IgD-negative memory B cell (primary cell): ENCODE results near the gene SUSD1. TPM values are rescaled to one million over a fixed set of nuclear protein-coding genes. Genes with fewer than 3 reads are reported as not detected.

Experiments used
- H3K27ac Mint-ChIP-seq, 3 donors: one replicate each; pipeline ENCODE4 v1.8.0; 2020 to 2022; ENCODE audit warnings: mild to moderate bottlenecking in 3 of 3, mixed read lengths in 3 of 3, moderate library complexity in 1 of 3
- H3K27me3 Mint-ChIP-seq: one replicate; pipeline ENCODE4 v1.8.0; 2021; ENCODE audit warnings: mixed read lengths
- H3K36me3 Mint-ChIP-seq: one replicate; pipeline ENCODE4 v1.8.0; 2020; ENCODE audit warnings: mild to moderate bottlenecking, mixed read lengths
- H3K4me1 Mint-ChIP-seq, 3 donors: one replicate each; pipeline ENCODE4 v1.8.0; 2020 to 2022; ENCODE audit warnings: mixed read lengths in 3 of 3, mild to moderate bottlenecking in 1 of 3
- H3K4me3 Mint-ChIP-seq, 4 donors: one replicate each; pipeline ENCODE4 v1.8.0; 2020 to 2022; ENCODE audit warnings: mild to moderate bottlenecking in 4 of 4, mixed read lengths in 4 of 4, moderate library complexity in 3 of 4
- H3K9me3 Mint-ChIP-seq, 3 donors: one replicate each; pipeline ENCODE4 v1.8.0; 2020 to 2021; ENCODE audit warnings: mixed read lengths in 3 of 3, mild to moderate bottlenecking in 1 of 3
- polyA plus RNA-seq: library from polyadenylated mRNA; unstranded; fragments of 300-500 nt; fragmentation: Illumina TruSeq; gene quantifications from one replicate; pipeline ENCODE4 v1.2.3, GENCODE V29; 2021

The SUSD1 gene
- polyA plus RNA-seq, 1 donor from 2014 or later = 3.4 TPM

DNA sequence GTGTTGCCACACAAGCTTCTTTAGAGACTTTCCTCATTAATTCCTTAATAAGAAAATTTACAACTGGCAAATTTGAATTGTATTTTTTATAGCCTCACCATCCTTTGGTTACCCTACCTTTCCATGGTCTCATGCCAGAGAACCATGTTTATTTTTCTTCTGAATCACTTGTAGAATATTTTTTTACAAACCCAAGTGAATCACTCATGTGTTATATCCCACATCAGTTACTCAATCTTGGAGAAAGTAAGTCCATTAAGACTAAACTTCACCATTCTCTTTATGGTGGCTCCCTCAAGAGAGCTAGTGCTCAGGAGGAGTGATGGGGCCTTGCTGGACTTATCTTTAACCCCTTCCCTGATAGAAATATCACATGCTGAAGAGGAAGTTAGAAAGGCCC is 128.9 kb downstream of the SUSD1 start:
- Mint-ChIP-seq H3K9me3 (peaks cover 0 to 9% (median 1%) of the 10 kb centered on the region in 3 donors), H3K27me3 (peaks cover 2% of the 10 kb centered on the region), H3K27ac (no peak overlapping the region), H3K4me3 (peak overlapping the region in 1 of 4 donors; percentile 37), H3K36me3 (peaks cover 6% of the 10 kb centered on the region), H3K4me1 (peaks cover 10 to 18% (median 14%) of the 10 kb centered on the region in 3 donors)

DNA sequence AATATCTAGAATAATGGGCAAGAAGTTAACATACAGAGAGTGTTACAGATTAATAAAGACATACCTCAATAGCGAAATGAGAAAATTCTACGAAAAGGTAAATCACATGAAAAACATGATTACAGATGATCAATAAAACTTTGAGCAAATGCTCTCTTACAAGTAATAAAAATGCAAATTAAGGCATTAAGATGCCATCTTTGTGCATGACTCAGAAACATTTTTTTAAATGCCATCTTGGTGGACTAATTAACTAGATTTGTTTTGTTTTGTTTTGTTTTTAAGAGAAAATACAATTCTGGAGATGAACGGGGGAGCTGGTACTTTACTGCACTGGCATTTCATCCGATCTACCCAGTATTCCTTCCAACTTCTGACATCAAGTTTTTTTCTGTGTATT is 130.2 kb downstream of the SUSD1 start:
- no peak overlapping the region for H3K27ac Mint-ChIP-seq
- peaks cover 2% of the 10 kb centered on the region for H3K27me3 Mint-ChIP-seq
- peaks cover 6% of the 10 kb centered on the region for H3K36me3 Mint-ChIP-seq
- H3K9me3 Mint-ChIP-seq = peaks cover 0 to 9% (median 1%) of the 10 kb centered on the region in 3 donors
- H3K4me3 Mint-ChIP-seq = no peak overlapping the region
- peaks cover 10 to 19% (median 14%) of the 10 kb centered on the region in 3 donors for H3K4me1 Mint-ChIP-seq

DNA sequence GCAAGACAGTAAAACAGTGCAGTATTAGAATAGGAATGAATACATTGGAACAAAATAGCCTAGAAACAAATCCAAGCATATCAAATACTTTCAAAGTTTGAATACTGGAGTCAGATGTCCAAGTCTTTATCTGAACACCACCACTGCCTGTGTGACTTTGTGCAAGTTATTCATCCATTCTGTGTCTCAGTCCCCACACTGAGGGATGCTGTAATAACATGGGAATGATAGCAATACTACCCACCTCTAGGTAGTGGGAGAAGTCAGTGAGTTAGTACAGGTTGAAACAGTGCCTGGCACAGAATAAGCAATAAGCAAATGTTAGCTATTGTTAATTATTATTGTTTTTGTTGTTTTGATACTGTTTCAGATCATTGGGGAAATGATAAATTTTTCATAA is 130.9 kb downstream of the SUSD1 start:
- H3K36me3 Mint-ChIP-seq = peaks cover 6% of the 10 kb centered on the region
- peaks cover 10 to 19% (median 14%) of the 10 kb centered on the region in 3 donors for H3K4me1 Mint-ChIP-seq
- peaks cover 2% of the 10 kb centered on the region for H3K27me3 Mint-ChIP-seq
- peaks cover 0 to 9% (median 1%) of the 10 kb centered on the region in 3 donors for H3K9me3 Mint-ChIP-seq
- no peak overlapping the region for H3K27ac Mint-ChIP-seq
- H3K4me3 Mint-ChIP-seq = no peak overlapping the region

DNA sequence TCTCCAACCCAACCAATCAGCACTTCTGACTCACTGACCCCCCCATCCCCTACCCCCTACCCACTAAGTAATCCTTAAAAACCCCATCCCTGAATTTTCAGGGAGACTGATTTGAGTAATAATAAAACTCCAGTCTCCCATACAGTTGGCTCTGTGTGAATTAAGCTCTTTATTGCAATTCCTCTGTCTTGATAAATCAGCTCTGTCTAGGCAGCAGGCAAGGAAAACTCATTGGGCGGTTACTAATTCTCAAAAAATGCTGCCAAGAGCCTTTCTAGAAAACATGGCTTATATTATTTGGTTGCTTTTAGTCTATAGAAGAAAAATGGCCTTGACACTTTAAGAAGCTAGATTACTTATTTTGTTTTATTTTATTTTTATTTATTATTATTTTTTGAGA is 131.7 kb downstream of the SUSD1 start:
- peaks cover 0 to 9% (median 1%) of the 10 kb centered on the region in 3 donors for H3K9me3 Mint-ChIP-seq
- peaks cover 6% of the 10 kb centered on the region for H3K36me3 Mint-ChIP-seq
- H3K4me1 Mint-ChIP-seq = peaks cover 15 to 21% (median 18%) of the 10 kb centered on the region in 3 donors
- no peak overlapping the region for H3K27ac Mint-ChIP-seq
- peaks cover 2% of the 10 kb centered on the region for H3K27me3 Mint-ChIP-seq
- no peak overlapping the region for H3K4me3 Mint-ChIP-seq

DNA sequence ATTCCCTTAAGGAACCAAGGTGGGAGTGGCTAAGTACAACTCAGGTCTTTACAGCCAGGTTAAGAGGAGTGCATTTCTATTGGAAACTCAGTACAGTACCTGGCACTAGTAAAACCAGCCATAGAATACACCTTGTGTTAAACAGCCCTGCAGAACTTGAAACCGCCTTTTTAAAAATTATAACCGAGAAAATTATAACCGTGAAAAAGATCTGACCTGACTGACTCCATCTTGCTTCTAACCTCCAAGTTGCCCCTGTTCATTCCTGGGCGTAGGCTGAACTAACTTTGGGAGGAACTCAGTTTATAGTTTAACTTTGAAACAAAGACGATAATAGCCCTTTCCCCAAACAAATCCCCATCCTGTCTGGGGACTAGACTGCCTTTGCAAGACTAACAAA is 132.3 kb downstream of the SUSD1 start:
- H3K9me3 Mint-ChIP-seq = peaks cover 0 to 7% (median 1%) of the 10 kb centered on the region in 3 donors
- no peak overlapping the region for H3K4me3 Mint-ChIP-seq
- H3K4me1 Mint-ChIP-seq = peaks cover 19 to 24% (median 20%) of the 10 kb centered on the region in 3 donors
- H3K36me3 Mint-ChIP-seq = peaks cover 6% of the 10 kb centered on the region
- peaks cover 2% of the 10 kb centered on the region for H3K27me3 Mint-ChIP-seq
- H3K27ac Mint-ChIP-seq = no peak overlapping the region

DNA sequence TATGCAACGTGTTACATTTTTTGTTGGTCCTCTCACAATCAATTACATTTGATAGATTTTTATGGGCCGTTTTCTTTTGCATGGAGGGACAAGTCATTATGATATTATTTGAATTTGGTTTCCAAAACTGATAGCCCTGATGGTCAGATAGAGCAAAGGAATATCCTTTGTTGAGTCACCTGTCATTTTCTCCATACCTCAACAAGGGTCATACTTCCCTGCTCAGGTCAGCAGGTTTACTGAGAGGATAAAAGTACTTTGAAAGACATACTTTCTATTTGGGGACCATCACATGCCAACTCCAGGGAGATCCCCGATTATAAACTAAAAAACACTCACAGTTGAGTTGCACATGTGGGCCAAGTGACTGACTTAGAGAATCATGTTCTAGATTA is 132.9 kb downstream of the SUSD1 start:
- H3K27me3 Mint-ChIP-seq = peaks cover 2% of the 10 kb centered on the region
- H3K9me3 Mint-ChIP-seq = peaks cover 0 to 3% (median 0%) of the 10 kb centered on the region in 3 donors
- peaks cover 20 to 30% (median 20%) of the 10 kb centered on the region in 3 donors for H3K4me1 Mint-ChIP-seq
- no peak overlapping the region for H3K4me3 Mint-ChIP-seq
- H3K36me3 Mint-ChIP-seq = peaks cover 6% of the 10 kb centered on the region
- no peak overlapping the region for H3K27ac Mint-ChIP-seq

DNA sequence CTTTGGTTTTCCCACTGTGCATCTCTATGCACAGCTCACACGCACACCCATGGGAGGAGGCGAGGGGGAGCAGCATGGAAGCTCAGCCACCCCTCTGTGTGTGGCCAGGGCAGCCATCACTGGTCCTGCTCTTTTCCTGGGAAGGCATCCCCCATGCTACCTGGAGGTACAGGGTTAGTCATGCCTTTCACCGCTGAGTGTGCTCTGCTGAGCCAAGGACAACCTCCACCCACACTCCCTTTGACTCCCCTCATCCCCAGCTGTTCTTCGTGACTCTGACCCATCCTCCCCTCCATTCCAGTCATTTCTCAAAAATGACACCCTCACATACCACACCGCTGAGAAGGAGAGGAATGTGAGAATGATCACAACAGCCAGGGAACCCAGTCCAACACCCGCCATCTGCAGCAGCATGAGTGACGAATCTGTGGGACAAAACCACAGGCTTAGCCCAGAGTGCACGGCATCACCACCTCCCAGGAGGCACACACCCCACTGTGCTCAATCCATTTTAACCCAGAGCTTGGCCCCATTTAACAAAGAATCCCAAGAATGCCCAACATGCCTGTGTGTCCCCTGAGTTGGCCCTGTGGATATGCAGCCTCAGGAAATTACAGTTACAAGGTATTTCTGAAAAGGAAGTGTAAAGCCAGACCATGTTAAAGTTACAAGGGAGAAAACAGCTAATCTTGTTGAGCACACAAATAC is 133.4 kb downstream of the SUSD1 start:
- Mint-ChIP-seq H3K9me3 (peaks cover 0 to 3% (median 0%) of the 10 kb centered on the region in 3 donors), H3K27me3 (peaks cover 2% of the 10 kb centered on the region), H3K4me3 (no peak overlapping the region), H3K4me1 (peaks cover 19 to 29% (median 19%) of the 10 kb centered on the region in 3 donors), H3K36me3 (peaks cover 6% of the 10 kb centered on the region), H3K27ac (no peak overlapping the region)

DNA sequence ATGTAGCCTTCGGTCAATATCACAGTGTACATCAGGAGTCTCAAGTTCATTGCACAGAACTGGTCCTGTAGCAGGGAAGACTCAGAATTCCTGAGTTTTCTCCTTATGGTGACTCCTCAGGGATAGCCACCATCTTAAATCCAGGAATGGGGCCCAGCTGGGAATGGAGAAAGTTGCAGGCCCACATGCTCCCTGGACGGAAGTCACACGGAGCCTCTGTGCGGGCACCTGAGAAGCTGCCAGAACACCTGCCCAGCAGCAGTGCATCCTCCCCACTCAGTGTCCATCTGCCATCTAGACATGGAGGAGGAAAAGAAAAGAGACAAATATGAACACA is 133.9 kb downstream of the SUSD1 start:
- peaks cover 2% of the 10 kb centered on the region for H3K27me3 Mint-ChIP-seq
- no peak overlapping the region for H3K4me3 Mint-ChIP-seq
- H3K27ac Mint-ChIP-seq = no peak overlapping the region
- H3K4me1 Mint-ChIP-seq = peaks cover 19 to 29% (median 23%) of the 10 kb centered on the region in 3 donors
- H3K9me3 Mint-ChIP-seq = peaks cover 0 to 3% (median 0%) of the 10 kb centered on the region in 3 donors
- H3K36me3 Mint-ChIP-seq = peaks cover 6% of the 10 kb centered on the region

DNA sequence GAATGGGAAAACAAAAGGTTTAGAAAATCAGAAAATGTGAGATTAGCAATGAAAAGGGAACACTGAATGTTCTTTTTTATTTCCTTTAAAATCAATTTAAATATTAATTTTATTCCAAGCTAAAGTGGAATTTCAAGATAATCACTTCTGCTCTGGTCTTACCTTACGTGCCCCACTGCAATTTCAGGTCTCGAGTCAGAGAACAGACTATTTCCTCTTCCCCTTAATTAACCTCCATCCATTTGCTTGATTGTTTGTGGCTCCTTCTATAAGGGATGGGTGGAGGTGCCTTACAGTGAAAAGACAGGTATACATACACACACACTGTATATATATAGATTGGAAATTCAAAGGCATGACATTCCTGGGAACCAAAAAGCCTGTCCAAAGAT is 137.1 kb downstream of the SUSD1 start:
- Mint-ChIP-seq H3K27ac (peak overlapping the region; percentile 54 to 75 (median 61)), H3K9me3 (no peaks in the 10 kb centered on the region), H3K4me1 (peaks cover 51 to 52% (median 52%) of the 10 kb centered on the region in 3 donors), H3K4me3 (peak overlapping the region; percentile 2 to 85 (median 40)), H3K36me3 (peaks cover 4% of the 10 kb centered on the region), H3K27me3 (peaks cover 2% of the 10 kb centered on the region)

DNA sequence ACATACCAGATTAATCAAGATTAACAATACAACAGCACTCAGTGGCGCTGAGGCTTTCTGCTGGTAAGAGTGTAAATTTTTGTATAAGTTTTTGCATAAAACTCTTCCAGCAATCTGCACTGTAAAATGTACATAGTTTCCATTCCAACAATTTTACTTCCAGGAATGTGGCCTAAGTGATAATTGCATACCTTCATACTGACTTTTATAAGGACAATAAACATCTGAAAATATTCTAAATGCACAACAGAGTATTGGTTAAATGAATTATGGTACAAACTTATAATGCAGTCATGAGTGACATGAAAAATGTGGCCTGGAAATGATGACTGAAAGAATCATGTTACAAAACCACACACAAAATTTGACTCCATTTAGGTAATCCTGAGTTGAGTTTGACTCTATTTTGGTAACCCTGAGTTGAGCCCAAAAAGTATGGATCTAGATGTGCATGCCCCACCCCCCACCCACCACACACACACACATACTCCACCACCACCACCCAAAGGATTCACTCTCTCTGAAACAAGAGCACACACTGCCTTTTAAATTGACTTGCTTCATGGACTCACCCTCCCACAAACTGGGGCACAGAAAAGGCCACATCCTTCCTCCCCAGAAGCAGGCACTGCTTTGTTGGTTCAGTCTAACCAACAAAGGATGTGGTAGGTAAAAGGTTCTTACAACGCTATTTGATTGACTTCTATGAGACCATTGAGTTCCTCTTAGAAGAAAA is 137.6 kb downstream of the SUSD1 start:
- Mint-ChIP-seq H3K9me3 (no peaks in the 10 kb centered on the region), H3K27me3 (peaks cover 2% of the 10 kb centered on the region), H3K27ac (peak overlapping the region; percentile 46 to 75 (median 54)), H3K4me3 (peak overlapping the region in 3 of 4 donors; percentile 27 to 85 (median 59)), H3K36me3 (peaks cover 4% of the 10 kb centered on the region), H3K4me1 (peaks cover 52 to 55% (median 53%) of the 10 kb centered on the region in 3 donors)

DNA sequence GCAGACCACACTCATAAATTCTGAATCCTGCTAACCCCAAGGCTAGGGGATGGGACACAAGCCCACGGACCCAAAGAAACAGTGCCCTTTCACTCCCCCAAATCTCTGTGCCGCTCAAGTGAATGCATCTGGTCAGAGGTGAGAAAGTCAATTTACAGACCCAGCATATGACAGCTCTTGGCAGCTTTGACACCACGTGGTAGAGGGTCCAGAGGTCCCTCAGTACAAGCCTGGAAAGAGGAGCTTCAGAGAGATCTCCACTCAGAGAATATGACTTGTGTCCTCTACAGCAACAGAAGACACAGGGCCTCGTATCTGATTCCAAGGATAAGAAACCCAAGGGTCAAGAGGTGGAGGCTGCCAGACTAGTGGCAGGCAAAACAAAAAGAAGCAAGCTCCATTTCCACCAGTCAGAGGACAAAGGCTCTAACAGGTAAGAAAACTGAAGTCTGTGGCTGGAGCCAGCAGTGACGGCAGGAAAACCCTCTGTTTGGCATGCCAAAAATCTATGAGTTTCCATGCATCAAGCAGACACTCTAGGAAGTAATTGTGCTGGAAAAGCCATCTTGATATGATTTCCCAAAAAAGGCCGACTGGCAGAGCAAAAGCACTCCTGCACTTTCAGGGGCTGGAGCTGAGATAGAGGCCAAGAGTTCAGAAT is 139.8 kb downstream of the SUSD1 start:
- Mint-ChIP-seq H3K36me3 (no peaks in the 10 kb centered on the region), H3K9me3 (peaks cover 0 to 3% (median 0%) of the 10 kb centered on the region in 3 donors), H3K4me1 (peaks cover 65 to 72% (median 70%) of the 10 kb centered on the region in 3 donors), H3K27me3 (no peaks in the 10 kb centered on the region), H3K4me3 (peak overlapping the region in 3 of 4 donors; percentile 19 to 92 (median 21)), H3K27ac (peak overlapping the region; percentile 72 to 93 (median 76))

DNA sequence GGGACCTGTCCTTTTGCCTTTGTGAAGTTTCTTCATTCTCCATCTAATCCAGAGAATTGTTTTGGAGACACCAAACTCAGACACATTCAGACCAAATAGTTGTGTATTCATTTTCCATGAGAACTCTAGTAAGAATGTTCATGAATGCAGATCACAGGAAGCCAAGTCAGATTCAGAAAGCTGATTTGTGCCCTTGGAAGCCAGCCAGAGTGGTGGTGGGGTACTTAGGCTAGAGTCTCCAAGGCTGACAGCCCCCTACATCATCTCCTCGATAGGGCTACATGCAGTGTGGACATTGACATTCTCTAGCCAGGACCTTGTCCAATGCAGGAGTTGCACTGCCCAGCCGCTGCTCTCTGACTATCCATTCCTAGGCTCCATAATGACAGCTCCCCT is 140.9 kb downstream of the SUSD1 start:
- peaks cover 0 to 3% (median 0%) of the 10 kb centered on the region in 3 donors for H3K9me3 Mint-ChIP-seq
- peaks cover 72 to 80% (median 77%) of the 10 kb centered on the region in 3 donors for H3K4me1 Mint-ChIP-seq
- peak overlapping the region in 2 of 4 donors; percentile 21 to 55 for H3K4me3 Mint-ChIP-seq
- peak overlapping the region in 2 of 3 donors; percentile 39 to 93 for H3K27ac Mint-ChIP-seq
- H3K36me3 Mint-ChIP-seq = no peaks in the 10 kb centered on the region
- no peaks in the 10 kb centered on the region for H3K27me3 Mint-ChIP-seq

DNA sequence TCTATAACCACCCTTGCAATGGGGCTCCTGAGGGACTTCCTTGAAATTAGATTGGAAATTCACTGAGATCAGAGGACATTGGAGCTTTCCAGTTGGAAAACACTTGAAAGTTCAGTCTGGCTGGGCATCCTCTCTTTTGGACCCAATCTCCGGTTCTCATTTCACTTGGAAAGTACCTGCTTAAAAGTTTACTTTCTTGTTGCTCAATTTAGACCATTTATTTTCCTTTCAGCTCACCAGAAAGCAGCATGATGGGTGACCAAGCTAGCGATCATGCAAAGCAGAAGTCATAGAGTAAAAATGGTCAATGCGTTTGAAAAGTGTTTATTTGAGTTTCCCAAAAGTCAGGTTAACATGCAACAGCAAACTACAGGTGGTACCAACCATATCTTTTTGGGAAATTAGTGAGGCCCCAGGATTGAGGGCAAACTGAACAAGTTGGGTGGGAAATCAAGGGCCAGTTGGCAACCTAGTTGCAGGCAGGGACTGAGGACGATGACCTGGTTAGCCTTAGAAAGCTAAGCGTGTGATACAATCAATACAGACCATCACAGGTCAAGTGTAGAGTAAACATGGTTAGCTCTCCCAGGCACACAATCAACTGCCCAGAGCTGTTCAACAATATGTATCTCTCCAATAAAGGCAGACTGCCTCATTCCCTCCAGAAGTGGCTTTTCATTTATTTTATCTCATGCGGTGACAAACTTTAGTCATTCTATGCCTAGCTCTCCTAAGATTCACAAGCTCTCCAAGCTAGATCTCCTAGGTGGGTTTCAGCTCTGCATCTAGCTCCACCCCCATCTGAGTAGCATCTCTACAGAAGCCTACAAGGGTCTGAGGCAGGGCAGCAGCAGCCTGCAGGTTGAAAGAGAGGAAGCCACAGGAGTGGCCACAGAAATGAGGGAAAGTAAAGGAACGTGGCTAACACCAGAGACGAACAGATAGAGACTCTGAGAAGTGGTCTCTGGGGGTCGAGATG is 141.6 kb downstream of the SUSD1 start:
- Mint-ChIP-seq H3K27ac (peak overlapping the region in 2 of 3 donors; percentile 39 to 93), H3K27me3 (no peaks in the 10 kb centered on the region), H3K4me1 (peaks cover 73 to 83% (median 80%) of the 10 kb centered on the region in 3 donors), H3K4me3 (peak overlapping the region in 3 of 4 donors; percentile 21 to 64 (median 48)), H3K9me3 (peaks cover 0 to 3% (median 0%) of the 10 kb centered on the region in 3 donors), H3K36me3 (no peaks in the 10 kb centered on the region)

DNA sequence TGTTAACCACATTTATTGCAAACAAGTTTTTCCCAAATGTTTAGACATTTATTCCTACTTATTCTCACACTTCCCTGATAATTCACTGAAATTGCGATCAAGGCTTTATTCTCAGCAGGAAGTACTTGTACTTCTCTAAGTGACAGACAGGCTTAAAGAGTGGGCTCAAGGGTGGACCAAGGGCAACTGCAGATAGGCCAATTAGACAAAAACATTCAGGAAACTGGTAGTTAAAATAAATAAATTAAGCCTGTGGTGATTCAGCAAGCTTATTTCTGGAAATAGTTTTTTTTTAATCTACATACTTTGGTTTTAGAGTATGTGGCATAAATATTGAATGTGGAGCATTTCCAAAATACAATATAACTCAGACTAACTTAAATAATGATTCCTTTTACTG is 142.4 kb downstream of the SUSD1 start:
- Mint-ChIP-seq H3K4me3 (peak overlapping the region in 2 of 4 donors; percentile 64 to 69), H3K9me3 (peaks cover 0 to 3% (median 0%) of the 10 kb centered on the region in 3 donors), H3K36me3 (no peaks in the 10 kb centered on the region), H3K4me1 (peaks cover 75 to 83% (median 82%) of the 10 kb centered on the region in 3 donors), H3K27ac (peak overlapping the region in 1 of 3 donors; percentile 93), H3K27me3 (no peaks in the 10 kb centered on the region)
